ENCODE data around the gene TMTC1.
"Not testable (repeated sequence)": the region's sequence is repeated elsewhere in the genome, so short reads cannot be mapped to it uniquely, and the experiment has no call there.

TMTC1 gene

DNA sequence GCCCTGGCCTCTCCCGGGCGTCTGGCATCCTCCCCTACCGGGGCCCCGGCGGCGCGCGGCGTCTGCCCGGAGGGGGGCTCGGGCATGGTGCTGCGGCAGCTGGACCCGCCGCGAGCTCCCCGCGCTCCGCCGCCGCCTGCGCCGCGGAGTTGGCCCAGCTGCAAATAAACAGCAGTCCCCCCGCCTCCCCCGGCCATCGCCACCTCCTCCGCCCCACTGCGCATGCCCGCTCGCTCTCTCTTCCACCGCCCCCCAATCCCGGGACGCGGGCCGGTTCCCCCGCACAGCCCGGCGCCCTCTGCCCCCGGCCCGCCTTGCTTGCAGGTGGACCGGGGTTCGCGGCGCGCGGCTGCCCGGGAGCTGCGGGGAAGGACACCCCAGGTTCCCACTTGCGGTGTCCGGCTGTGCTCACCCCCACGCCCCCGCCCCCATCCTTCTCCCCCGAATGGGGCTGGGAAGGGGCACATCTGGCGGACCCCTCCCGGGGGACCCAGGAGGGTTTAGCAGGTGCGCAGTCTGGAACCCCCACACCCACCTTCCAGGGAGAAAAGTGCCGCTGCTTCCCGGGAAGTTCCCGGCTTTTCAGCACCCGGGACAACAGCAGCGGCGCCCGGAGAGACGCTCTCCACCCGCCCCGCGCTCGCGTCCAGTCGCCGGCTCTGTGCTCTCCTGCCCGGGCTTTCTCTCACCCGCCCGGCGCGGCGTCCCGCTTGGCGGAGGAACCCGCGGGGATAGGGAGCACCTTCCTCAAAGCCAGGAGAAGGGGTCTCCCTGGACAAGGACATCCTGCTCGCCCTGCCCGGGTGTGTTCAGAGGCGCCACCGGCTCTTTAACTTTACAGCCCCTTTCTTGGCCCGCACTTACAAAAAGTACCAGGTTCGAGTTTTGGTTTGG, at the start of gene TMTC1:
TSS of gene TMTC1 (minus strand) at position 170 of the 894 bp plus-strand sequence. CDS start 191 bp downstream, outside the sequence.
- no peak for DNase-seq (ENCODE audit: low read depth)
- no peak within 1 kb of the TSS for H3K4me3 ChIP-seq (ENCODE audit: low read depth, low read length)
- TF ChIP-seq CTCF (IDR thresholded peaks at IDR 0.05; ENCODE audit: low read depth, low read length) = no peak
- TF ChIP-seq MYC (IDR thresholded peaks at IDR 0.05; ENCODE audit: low read depth, low read length) = no peak
- no peak for TF ChIP-seq MAX (IDR thresholded peaks at IDR 0.05; ENCODE audit: low read depth, low read length)
- no peak for TF ChIP-seq POLR2A (IDR thresholded peaks at IDR 0.05; ENCODE audit: extremely low read depth, insufficient read length)

DNA sequence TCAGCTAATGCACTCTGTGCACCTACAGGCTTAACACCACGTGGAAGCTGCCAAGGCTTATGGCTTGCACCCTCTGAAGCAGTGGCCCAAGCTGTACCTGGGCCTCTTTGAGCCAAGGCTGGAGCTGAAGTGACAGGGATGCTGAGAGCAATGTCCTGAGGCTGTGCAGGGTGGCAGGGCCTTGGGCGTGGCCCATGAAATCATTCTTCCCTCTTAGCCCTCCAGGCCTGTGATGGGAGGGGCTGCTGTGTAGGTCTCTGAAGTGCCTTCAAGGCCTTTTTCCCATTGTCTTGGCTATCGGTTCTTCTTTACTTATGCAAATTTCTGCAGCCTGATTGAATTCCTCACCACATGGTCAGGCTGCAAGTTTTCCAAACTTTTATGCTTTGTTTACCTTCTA, 47.4 kb upstream of the TMTC1 start:
- H3K4me3 ChIP-seq (ENCODE audit: low read depth, low read length) = no peak overlapping the region
- no peak for DNase-seq (ENCODE audit: low read depth)
- TF ChIP-seq POLR2A (IDR thresholded peaks at IDR 0.05; ENCODE audit: extremely low read depth, insufficient read length) (no peak), MYC (IDR thresholded peaks at IDR 0.05; ENCODE audit: low read depth, low read length) (no peak), CTCF (IDR thresholded peaks at IDR 0.05; ENCODE audit: low read depth, low read length) (no peak), MAX (IDR thresholded peaks at IDR 0.05; ENCODE audit: low read depth, low read length) (no peak)

- TF ChIP-seq MYC (IDR thresholded peaks at IDR 0.05; ENCODE audit: low read depth, low read length) = no peak
- DNase-seq (ENCODE audit: low read depth) = no peak
- no peak overlapping the region for H3K4me3 ChIP-seq (ENCODE audit: low read depth, low read length)
Observed at GRCh38 chr12:29830391-29830790, 46.6 kb upstream of the TMTC1 start.

DNA sequence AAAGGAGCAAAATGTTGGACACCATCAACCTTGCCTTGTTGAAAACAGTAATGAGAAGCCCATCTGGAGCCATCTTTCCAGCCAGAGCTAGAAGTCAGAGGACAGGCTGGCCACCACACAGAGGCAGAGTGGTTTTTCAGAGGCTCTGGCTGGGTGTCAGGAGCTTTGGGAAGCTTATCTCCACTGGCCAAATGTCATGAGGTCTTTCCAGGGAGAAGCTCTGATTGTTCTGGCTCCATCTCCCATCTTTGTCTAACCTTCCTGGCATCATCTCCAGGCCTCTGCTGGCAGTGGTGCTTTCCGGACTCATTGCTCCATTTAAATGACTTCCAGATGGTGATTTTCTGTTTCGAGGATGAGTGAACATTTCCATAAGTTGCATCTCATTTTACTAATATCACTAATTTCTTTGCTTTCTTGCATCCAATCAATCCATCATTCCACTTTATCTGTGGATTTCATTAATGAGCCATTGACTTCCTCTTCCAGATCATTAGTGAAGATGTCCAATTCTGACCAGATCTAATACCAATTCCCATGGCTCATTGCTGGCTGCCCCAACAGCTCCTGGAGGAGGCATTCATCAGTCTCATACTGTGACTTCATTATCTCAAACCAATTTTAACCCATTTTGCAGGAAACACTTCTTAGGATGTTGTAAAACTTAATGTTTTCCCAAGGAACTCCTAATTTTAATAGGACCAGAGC, 35.3 kb upstream of the TMTC1 start:
- no peak for DNase-seq (ENCODE audit: low read depth)
- H3K4me3 ChIP-seq (ENCODE audit: low read depth, low read length) = no peak overlapping the region
- no peak for TF ChIP-seq MYC (IDR thresholded peaks at IDR 0.05; ENCODE audit: low read depth, low read length)

GRCh38 chr12:29816874-29817725, 33.4 kb upstream of the TMTC1 start:
- no peak for TF ChIP-seq MYC (IDR thresholded peaks at IDR 0.05; ENCODE audit: low read depth, low read length)
- TF ChIP-seq MAX (IDR thresholded peaks at IDR 0.05; ENCODE audit: low read depth, low read length) = no peak
- TF ChIP-seq POLR2A (IDR thresholded peaks at IDR 0.05; ENCODE audit: extremely low read depth, insufficient read length) = no peak
- no peak for TF ChIP-seq CTCF (IDR thresholded peaks at IDR 0.05; ENCODE audit: low read depth, low read length)
- H3K4me3 ChIP-seq (ENCODE audit: low read depth, low read length) = no peak overlapping the region
- DNase-seq (ENCODE audit: low read depth) = no peak

DNA sequence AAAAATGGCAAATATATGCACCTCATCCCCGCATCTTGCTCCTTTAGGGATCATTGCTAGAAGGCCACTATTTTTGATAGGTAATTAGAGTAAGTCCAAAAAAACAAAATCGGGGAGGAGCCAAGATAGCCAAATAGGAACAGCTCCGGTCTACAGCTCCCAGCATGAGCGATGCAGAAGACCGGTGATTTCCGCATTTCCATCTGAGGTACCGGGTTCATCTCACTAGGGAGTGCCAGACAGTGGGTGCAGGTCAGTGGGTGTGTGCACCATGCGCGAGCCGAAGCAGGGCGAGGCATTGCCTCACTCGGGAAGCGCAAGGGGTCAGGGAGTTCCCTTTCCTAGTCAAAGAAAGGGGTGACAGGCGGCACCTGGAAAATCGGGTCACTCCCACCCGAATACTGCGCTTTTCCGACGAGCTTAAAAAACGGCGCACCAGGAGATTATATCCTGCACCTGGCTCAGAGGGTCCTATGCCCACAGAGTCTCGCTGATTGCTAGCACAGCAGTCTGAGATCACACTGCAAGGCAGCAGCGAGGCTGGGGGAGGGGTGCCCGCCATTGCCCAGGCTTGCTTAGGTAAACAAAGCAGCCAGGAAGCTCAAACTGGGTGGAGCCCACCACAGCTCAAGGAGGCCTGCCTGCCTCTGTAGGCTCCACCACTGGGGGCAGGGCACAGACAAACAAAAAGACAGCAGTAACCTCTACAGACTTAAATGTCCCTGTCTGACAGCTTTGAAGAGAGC, 26.0 kb upstream of the TMTC1 start:
- not testable (repeated sequence) for H3K4me3 ChIP-seq (ENCODE audit: low read depth, low read length); DNase-seq (ENCODE audit: low read depth)

DNA sequence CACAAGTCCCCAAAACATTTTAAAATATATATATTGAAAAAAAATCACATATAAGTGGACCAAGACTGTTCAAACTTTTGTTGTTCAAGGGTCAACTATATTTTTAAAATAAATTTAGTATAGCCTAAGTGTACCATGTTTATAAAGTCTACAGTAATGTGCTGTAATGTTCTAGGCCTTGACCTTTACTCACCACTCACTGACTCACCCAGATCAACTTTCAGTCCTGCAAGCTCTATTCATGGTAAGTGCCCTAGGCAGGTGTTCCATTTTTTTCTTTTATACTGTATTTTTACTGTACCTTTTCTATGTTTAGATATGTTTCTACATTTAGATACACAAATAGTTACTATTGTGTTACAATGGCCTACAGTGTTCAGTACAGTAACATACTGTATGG, 23.4 kb upstream of the TMTC1 start:
- H3K4me3 ChIP-seq (ENCODE audit: low read depth, low read length) = no peak overlapping the region
- DNase-seq (ENCODE audit: low read depth) = no peak
- TF ChIP-seq POLR2A (IDR thresholded peaks at IDR 0.05; ENCODE audit: extremely low read depth, insufficient read length) (no peak), CTCF (IDR thresholded peaks at IDR 0.05; ENCODE audit: low read depth, low read length) (no peak), MYC (IDR thresholded peaks at IDR 0.05; ENCODE audit: low read depth, low read length) (no peak), MAX (IDR thresholded peaks at IDR 0.05; ENCODE audit: low read depth, low read length) (no peak)

Data from NB4 (cell line).